Measurements from ENCODE around the gene CTNNA2. TPM values are rescaled to one million over a fixed set of nuclear protein-coding genes. Genes with fewer than 3 reads are reported as not detected.

The CTNNA2 gene
- polyA plus RNA-seq, 1 donor: 0.52 TPM

DNA sequence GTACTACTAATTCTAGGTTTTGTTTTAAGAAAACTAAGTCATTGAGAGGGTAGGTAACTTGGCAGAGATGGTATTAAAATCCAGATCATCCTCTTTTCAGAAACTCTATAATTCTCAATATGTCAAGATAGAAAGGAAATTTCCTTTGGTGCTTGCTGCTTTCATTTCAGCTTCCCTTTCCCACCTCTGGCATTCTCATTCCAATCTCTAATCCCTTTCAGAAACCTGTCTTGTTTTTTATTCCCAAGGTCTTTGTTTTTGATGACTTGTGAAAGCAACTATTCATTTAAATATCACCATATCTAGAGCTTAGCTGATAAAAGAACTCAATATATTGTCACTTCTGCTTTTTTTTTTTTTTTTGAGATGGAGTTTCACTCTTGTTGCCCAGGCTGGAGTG is 1034.5 kb downstream of the CTNNA2 start:
- DNase-seq (ENCODE audit: low read depth): no peak

DNA sequence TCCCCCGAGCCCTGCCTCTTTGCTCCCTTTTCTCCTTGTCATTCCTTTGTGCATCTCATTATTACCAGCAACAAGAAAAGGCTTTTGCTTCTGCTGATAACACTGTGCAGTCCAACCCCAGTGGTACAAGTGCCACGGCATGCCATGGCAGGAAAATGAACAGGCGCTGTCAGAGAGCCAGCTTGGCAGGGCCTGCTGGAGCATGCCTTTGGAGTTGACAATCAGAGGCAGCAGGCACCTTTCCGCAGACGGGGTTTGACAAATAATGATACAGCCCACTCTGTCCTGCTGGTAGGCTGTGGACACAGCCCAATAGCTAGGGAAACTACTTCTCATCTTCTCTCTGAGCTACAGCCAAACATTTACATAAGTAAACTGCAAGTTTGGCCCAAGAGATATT is 1035.6 kb downstream of the CTNNA2 start:
- no peak for DNase-seq (ENCODE audit: low read depth)

DNA sequence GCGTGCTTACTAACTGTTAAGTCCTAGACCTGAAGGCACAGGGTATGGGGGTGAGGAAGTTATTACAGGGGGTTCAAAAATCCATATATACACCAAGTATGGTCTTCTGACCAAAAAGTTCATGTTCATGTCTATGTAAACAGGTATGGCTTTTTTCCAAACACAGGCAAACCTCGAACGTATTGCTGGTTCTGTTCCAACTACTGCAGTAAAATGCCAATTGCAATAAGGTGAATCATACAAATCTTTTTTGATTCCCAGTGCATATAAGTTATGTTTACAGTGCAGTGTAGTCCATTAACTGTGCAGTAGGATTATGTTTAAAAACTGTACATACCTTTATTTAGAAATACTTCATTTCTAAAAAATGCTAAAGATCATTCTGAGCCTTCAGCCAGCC is 1037.0 kb downstream of the CTNNA2 start:
- DNase-seq (ENCODE audit: low read depth): no peak

DNA sequence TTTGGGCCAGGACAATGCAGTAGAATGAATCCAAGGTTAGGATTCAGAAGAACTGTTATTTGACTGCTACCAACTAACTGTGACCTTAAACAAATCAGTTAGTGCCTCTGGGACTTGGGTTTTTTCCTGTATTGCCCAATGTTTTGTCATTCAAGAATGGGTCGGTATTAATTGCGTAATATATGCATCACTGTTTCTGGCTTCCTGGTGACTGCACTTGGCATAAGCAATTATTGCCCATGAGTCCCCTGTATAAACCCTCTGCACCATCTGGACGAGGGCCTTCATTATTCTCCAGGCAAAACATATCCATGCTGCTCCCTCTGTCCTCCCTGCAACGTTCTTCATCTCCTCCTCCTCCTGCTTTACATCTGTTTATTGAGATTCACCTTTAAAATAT is 1047.5 kb downstream of the CTNNA2 start:
- no peak for DNase-seq (ENCODE audit: low read depth)

DNA sequence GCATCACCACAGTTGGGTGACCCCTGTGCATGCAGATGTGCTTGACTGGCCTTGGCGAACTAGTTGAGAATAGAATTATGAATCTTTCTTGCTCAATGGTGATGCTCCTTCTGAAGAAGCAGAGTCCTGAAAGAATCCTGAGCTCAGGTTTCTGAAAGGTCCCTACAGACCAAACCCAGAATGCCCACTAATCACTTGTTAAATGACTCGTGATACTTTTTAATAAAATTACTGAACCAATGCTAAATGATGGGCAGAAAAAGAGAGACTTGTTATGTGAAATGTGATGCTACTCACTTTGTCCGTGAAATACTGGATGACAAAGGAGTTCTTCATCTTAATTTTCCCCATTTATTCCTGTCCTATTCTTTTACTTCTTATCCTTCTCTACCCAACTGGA is 1055.2 kb downstream of the CTNNA2 start:
- no peak for DNase-seq (ENCODE audit: low read depth)

DNA sequence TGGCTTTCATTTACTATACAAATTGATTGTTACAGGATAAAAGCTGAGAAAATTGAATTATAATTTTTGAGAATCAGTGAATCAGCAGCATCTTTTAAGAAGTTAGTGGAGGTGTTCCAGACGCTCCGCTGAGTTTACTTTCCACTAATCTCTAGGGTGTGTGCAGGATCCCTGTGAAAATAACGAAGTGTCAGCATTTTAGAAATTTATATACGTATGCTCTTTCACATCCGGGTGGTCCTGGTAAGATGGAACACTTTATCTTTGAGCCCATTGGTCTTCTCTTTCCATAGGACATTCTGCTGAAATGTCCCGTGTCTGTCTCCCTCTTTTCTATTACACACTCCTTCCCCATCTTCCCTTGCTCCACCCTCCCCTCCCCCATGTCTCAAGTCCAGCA is 1060.3 kb downstream of the CTNNA2 start:
- no peak for DNase-seq (ENCODE audit: low read depth)

DNA sequence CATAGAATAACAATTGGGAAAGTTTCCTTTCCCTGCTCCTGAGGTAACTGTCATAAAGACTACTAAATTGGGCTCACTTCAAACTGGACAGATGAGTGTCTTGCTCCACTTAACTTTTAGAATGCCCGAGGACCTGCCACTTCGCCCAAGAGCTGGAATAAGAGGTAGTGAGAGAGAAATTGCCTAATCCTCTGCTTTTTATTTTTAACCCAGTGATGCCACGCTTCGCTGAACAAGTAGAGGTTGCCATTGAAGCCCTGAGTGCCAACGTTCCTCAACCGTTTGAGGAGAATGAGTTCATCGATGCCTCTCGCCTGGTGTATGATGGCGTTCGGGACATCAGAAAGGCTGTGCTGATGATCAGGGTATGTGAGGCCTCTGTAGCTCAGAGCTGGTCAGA is 1061.1 kb downstream of the CTNNA2 start:
- no peak for DNase-seq (ENCODE audit: low read depth)

DNA sequence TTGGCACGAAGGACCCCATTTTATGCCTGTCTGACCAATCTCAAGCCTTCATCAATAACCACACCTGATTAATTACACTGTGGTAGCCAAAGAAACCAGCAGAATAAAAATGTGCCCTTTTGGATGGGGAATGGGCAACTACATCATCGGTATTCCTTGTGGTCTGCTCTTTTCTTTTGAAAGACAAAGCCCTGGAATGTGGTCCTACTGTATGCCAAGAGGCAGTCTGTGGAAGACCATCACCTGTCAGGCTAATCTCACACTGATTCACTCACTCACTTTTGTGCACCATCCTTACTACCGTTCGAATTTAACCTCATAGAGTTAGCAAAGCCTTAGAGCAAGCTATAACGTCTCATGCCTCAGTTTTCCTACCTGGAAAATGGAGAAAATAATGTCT is 1066.9 kb downstream of the CTNNA2 start:
- no peak for DNase-seq (ENCODE audit: low read depth)

DNA sequence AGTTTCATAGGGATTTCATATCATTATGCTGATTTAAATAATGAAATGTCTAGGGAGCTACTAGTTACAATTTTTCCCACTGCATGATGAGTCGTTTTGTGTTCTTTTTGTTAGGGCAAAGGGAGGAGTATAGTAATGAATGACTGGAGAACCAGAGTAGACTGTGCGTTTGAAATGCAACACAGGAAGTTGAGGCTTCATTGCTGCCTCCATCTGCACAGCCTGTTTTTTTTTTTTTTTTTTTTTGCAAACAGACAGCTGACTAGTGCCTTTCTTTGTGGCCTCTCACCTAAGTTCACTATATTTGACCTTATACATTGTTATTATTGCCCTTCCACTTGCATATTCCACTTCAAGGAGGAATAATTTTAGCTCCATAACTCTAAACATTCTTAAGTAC is 1078.4 kb downstream of the CTNNA2 start:
- no peak for DNase-seq (ENCODE audit: low read depth)

DNA sequence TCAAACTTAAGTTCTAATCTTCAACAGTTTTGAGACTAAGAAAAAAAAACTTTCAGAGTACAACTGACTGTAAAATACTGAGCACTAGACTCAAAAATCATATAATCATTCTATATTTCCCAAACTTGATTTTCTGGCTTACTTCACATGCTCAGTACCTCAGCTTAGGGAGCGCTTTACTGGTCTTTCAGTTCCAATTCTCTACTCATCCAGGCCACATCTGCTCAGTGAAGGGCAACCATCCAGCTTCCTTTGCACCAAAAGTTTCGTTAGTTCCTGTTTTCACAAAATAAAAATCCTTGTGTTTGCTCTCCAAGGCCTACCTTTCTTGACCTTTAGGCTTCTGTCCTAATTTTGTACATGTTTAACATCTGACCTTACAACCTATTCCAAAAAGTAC is 1079.3 kb downstream of the CTNNA2 start:
- no peak for DNase-seq (ENCODE audit: low read depth)

DNA sequence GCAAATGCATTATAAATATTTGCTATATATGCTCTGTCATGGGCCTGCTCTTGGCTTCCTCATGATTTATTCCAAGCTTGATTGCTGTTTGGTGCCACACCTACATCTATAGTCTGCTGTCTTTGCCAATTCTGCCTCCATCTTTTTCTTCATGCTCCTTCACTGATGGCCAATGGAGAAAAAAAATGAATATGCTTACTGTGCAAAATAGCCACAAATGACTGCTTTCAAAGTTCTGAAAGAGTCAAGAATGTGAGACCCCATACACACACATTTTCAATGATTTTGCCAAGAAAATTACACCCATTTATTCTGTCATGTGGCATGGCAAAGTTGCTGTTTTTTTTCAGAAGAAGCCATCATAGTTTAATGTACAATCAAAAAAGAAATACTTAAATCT is 1097.3 kb downstream of the CTNNA2 start:
- DNase-seq (ENCODE audit: low read depth): no peak

DNA sequence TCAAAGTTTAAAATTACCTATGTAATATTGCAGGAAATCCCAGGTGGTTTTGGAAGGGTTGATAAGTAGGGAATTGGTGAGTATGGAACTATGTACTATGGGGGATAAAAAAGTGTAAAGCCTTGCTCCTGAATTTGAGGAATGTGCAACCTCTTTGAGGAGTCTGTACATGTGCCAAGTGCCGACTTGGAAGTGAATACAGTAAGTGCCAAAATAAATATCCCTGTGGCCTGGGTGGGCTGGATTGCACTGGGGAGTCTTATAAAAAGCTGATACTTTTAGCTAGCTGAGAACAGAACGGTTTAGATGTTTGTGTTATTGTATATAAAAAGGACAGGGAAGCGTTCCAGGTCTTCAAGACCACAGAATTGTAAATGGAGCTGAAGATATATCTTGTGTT is 1108.8 kb downstream of the CTNNA2 start:
- DNase-seq (ENCODE audit: low read depth): no peak

DNA sequence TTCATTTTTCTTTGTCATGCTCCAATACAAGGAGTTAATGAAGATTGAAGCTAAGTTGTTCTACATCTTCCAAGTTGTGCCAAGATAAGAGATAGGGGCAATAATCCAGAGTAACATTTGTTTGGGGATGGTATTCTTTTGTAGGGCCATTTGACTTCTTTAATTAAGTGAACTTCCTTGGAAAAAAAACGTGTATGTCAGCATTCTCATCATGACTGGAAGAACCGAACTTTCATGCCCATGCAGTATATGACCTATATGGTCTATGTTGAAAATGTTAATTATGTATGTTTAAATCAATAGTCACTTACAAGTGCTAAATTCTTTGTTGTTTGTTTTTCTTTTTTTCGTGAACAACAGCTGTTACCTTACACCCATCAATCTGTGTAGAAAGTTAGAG is 1111.2 kb downstream of the CTNNA2 start:
- no peak for DNase-seq (ENCODE audit: low read depth)

DNA sequence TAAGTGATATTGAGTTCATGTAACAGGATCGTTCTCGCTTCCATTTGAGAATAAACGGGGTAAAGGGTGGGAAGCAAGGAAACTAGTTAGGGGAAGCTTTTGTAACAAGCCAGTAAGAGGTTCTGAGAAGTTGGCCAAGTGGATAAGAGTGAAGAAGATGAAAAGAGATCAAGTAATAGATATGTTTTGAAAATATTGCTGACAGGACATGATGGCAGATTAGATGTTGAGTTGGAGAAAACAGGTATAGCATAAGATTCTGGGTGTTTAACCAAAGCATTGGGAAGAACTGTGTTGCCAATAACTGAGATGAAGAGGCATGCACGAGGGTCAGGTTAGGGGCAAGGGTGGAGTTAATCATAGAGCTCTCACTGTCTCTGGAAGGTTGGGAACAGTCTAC is 1121.7 kb downstream of the CTNNA2 start:
- DNase-seq (ENCODE audit: low read depth): no peak

DNA sequence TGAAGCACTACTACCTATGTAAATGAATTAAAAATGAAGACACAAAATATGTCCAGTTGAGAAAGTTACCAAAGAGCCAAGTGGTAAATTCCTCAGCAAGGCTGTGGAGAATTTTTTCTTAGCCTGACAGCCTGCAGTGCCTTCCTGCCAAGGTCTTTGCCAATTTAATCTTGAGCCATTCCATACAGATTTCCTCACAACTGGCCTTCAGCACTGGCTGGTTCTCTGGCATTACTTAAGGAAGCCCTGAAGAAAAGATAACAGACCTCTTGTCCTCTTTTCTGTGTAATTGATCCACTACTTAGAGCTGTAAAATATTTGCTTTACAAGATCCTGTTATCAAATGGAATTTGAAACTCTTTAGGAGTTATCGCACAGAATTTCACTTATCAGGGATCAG is 1125.9 kb downstream of the CTNNA2 start:
- DNase-seq (ENCODE audit: low read depth): no peak

DNA sequence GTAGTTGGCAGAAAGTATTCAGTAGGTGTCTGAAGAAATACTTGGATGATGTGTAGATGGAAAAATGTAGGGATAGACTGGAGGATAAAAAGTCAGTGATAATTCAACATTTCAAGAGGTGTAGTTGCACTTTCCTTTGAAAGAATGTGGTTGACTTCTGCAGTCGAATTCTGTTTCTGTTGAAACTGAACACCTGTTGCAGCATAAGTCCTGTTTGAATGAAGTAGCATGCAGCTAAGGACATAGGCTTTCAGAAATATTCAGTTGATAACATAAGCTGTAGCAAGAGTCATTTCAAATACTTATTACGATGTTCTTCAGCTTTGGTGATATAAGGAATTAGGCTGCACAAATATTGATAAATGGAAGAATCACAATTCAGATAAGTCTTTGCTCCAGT is 1129.6 kb downstream of the CTNNA2 start:
- DNase-seq (ENCODE audit: low read depth): no peak

DNA sequence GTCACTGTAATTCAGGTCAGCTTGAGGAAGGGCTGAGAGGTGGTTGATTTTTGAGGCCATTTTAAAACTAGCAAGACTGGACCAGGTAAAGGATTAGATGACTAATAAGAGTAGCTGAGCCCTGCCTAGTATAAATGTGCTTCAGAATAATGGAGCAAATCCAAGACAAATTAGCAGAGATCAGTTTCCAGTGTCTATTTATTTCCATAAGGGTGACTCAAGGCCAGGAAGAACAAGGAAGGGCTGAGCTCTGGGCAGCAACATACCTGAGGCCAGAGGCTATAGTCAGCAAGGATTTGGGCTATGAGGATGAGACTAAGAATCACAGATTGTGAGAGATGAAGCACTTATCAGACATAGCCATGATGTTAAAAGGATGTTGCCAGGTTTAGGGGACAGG is 1130.7 kb downstream of the CTNNA2 start:
- DNase-seq (ENCODE audit: low read depth): no peak

DNA sequence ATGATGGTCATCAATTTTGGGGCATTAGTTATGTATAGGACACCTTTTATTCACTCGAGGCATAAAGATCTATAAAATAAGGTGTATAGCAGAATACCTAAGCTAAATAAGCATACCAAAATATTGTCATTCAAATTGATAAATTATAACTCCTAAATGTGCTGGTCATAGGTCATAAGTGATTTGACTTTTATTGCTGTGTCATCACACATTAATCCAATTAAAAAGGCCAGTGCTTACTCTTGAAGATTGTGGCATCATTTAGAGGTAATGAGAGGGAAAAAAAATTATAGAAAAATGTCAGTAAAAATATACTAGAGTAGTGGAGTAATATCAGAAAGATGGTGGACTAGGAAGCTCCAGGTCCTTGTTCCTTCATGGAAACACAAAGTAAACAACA is 1138.6 kb downstream of the CTNNA2 start:
- DNase-seq (ENCODE audit: low read depth): no peak

DNA sequence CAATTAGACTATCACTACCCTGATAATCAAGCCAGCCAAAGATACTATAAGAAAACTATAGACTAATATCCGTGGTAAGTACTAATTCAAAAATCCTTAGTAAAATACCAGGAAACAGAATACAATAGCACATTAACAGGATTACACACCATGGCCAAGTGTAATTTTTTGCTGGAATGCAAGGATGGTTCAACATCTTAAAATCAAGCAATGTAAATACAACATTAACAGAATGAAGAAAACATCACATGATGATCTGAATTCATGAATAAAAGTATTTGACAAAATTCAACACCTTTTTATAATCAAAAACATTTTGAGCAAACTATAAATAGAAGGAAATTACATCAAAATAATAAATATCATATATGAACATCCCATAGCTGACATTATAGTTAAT is 1142.4 kb downstream of the CTNNA2 start:
- no peak for DNase-seq (ENCODE audit: low read depth)

DNA sequence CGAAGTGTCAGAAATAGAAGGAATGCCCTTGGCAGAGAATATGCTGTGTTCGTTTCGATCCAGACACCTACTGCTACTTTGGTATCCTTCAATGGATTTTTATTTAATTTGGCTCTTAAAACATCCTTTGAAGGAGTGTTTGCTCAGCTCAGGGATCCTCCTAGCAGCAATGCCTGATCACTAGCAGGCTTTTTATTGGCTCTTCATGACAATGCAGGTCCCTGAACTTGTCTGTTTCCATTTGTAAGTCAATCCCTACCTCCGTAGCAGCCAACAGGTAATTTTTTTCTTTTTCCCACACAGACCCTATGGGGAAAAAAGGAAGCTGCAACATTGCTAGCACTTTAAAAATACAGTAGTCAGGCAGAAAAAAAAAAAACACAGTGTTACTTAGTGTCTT is 1157.9 kb downstream of the CTNNA2 start:
- no peak for DNase-seq (ENCODE audit: low read depth)

DNA sequence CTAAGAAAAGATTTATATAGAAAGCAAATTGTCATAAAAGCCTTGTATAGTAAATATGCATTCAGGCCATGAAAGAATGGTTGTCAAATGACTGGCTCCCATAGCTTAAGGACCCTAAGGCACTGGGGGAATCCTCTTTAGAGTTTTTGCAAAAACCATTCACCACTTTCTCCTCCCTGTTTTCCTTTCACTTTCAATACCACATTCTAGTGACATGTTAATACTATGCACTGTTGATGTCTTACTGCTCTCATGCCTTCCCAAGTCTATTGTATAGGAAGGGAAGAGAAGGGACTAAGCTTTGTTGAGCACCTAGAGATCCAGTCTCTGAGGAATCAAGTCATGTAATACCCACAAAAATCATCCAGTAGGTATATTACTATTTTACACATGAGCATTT is 1174.7 kb downstream of the CTNNA2 start:
- DNase-seq (ENCODE audit: low read depth): no peak

DNA sequence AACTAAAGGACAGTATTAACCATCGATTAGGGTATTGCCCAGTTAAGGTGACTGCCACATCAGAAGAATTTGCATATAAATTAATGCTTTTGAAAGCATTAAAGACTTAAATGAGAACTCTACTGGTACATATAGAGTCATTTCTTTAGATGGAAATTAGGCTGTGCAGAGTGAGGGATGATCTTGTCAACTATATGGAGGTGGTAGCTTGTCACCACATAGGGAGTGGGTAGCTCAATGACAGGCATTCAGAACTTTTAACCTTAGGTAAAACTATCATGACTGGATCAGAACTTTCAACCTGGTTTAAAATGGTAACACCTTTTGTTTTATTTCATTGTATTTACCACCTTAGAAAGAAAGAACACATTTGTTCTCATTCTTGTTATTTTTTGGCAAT is 1176.3 kb downstream of the CTNNA2 start:
- no peak for DNase-seq (ENCODE audit: low read depth)

All from forelimb muscle (tissue), 1 donor.